NCI-H460 (cell line): Measurements from ENCODE around the gene PLA2G4A. TPM values are rescaled to one million over a fixed set of nuclear protein-coding genes. Genes with fewer than 3 reads are reported as not detected.
A peak's percentile ranks its signal among the peaks of the same experiment; 100 is the strongest.
"Not testable (repeated sequence)": the region's sequence is repeated elsewhere in the genome, so short reads cannot be mapped to it uniquely, and the experiment has no call there.

Source experiments
- DNase-seq: peaks from one replicate; pipeline ENCODE4 v3.0.0-alpha.2; 2016; ENCODE audit warnings: low read depth; ENCODE audit errors: extremely low read depth
- total RNA-seq: library from RNA; depleted of rRNA; stranded (reverse); fragments of >200 nt; shearing (Covaris generic); gene quantifications from 2 replicates; pipeline ENCODE4 v1.2.3, GENCODE V29; 2014

PLA2G4A gene
- total RNA-seq, 1 experiment from 2014 or later, result 40.9 TPM

GRCh38 chr1:186904361-186904760 is 75.6 kb downstream of the PLA2G4A start:
- DNase-seq, result no peak

DNA sequence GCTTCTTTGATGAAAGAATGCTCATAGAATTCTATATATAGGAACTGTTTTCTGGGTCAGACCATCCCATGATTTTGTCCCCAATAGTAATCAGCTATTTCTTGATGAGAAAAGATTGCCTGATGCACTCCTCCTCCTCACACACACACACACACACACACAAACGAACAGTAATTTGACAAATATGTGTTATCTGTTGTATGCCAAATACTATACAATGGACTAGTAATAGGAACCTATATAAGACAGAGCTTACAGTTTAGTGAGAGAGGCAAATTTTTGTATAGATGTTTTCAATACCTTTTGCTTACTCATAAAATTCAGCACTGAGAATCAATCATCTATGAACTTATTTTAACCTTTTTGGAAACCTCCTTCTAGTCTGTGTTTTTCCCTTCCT is 76.8 kb downstream of the PLA2G4A start:
- no peak for DNase-seq

DNA sequence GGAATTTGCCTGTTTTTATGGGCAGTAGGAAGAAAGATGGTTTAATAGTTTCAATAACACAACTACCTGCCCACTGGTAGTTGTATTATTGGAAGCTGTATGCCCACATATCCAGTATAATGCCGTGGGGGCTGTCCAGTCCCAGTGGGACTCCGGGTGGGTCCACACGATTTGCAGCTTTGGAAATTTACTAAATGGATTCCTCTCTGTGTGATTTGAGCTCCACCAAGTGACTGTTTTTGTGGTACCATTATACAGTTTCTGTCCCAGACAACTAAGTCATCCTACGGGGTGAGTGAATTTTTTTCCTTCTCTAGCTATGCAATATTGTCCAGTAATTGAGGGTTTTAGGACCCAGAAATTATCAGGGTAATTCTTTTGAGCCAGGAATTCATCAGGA is 86.8 kb downstream of the PLA2G4A start:
- DNase-seq, result no peak

DNA sequence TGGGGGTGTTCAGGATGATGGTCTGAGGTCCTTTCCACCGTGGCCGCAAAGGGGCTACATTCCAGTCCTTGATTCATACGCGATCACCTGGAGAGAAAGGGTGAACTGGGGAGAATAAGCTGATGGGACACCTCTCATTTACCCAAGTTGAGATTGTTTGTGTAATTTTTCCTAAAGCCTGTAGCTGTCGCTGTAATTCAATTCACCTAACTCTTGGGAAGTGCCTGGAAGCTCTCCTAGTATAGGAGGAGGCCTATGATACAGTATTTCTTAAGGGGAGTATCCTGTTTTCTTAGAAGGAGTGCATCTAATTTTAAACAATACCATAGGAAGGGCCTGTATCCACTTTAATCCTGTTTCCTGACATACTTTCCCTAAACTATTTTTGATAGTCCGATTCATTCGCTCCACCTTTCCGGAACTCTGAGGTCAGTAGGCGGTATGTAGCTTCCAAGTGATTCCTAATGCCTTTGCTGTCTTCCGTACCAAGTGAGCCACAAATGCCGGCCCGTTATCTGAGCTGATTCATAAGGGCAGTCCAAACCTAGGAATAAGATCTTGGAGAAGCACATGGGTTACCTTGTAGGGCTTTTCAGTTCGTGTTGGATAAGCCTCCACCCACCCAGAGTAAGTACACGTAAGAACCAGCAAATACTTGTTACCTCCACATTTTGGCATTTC is 88.5 kb downstream of the PLA2G4A start:
- peak; percentile 46 for DNase-seq

DNA sequence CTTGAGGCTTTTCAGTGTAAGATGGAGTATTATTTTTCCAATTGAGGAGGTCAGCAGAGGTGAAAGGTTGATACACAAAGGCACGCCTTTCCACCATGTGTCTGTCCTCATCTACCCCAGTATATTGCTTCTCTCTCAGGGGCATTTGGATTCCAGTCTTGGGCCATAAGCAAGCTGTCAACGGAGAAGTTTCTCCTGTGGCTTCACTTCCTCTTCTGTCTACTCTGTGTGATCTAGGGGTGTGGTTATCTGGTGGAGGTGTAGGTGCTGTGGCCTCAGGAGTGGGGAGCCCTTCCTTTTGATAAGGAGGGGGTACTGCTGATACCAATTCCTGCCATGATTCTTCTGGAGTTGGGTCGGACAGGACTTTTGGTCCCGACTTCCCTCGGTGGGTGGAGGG is 92.6 kb downstream of the PLA2G4A start:
- not testable (repeated sequence) for DNase-seq

GRCh38 chr1:186922814-186923213 is 94.1 kb downstream of the PLA2G4A start:
- DNase-seq, result not testable (repeated sequence)

DNA sequence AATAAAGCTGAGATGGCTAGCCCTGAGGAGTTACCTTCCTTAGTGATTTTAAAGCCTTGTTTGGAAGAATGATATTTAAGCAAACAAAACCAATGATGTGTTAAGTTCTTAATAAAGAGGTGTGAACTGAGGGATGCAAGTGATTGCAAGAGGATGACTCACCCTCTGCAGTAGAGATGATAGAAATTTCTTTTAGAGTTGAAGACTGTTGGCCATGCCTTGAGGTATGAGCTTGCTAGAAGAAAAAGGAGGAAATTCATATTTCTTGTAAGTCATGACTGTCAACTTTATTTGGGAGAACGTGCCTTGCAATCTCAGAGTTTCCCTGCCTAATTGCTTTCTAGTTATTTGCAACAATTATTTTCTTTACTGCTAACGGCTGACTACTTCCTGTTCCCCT is 94.7 kb downstream of the PLA2G4A start:
- DNase-seq, result peak; percentile 54

GRCh38 chr1:186925881-186926669 is 97.3 kb downstream of the PLA2G4A start:
- no peak for DNase-seq

GRCh38 chr1:186927884-186928283 is 99.1 kb downstream of the PLA2G4A start:
- DNase-seq, result no peak

GRCh38 chr1:186930238-186930637 is 101.5 kb downstream of the PLA2G4A start:
- DNase-seq, result no peak

DNA sequence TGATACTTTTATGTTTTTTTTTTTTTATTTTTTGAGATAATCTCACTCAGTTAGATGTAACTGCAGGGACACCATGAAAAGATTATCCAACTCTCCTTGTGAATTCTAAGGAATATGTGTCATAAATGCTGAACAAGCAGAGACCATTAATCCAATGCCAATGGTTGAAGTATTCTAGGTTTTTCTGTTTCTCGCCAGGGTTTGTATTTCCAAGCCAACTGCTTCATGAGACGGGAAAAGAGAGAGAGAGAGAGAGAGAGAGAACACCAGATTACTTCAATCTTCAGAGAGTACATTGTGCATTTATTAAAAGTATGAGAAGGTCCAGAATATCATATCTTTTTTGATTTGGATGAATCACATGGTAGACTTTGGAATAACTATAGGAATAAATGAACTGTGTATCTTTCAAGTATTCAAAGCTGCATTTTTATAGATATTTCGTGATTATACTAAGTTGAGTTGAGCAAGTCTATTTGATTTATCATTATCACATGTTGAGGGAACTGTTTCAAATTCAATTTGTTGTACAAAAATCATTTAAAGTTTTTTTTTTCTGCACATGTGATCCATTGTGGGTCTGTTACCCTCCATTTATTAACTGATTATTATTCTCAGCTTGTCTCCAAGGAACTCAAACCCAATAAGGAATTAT is 108.4 kb downstream of the PLA2G4A start:
- no peak for DNase-seq

DNA sequence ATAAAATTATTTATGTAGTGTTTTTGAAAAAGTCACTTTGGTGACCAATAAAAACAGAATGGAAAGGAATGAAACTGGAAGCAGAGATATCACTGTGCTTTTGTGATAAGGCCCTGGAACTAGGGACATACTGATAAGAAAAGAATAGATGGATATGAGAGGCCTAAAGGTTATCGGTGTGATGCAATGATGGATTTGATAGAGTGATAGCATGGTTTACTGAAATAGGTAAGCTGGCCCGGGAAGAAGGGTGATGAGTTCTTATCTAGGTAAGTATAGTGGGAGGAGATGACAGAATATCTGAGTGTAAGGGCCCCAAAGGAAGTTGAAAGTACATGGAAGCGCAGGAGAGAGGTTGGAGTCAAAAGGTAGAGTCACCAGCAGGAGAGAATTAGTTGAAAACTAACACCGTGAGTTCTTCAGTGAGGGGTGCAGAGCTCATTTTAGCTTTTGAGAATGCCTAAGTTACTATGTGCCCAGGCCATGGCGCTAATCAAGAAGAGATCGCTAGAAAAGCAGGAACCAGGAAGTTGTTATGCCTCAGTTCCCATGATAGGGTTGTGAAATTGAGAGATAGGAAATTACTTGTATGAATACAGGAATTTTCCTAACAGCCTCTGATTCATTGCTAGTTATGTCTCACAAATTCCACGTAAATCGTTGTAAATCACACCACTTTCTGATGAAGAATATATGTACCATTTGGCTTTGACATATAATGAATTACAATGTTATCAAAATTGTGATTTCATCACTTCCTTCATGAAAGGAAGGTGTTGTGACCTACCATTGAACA is 115.3 kb downstream of the PLA2G4A start:
- no peak for DNase-seq

DNA sequence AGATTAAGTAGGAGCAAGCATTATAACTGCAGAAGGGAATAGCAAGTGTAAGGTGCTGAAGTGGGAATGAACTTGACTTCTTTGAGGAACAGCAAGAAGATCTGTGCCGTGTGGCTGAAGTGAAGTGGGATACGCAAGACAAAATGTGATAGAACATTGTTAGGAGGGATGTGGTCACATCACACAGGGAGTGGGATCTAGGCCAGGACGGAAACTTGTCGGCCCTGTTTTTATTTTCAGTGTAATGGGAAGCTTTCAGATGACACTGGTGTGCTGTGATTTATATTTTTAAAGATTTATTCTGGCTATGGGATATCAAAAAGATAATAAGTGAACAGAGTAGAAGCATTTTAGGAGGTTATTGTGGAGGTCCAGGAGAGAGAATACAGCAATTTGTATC is 116.4 kb downstream of the PLA2G4A start:
- DNase-seq, result no peak

- DNase-seq, result peak; percentile 55
Observed at GRCh38 chr1:186948535-186948934, 119.8 kb downstream of the PLA2G4A start.

- DNase-seq, result no peak
Observed at GRCh38 chr1:186949173-186949572, 120.4 kb downstream of the PLA2G4A start.

- DNase-seq, result peak; percentile 79
Observed at GRCh38 chr1:186950547-186950946, 121.8 kb downstream of the PLA2G4A start.

- no peak for DNase-seq
Observed at GRCh38 chr1:186953876-186954275, 125.1 kb downstream of the PLA2G4A start.

- DNase-seq, result no peak
Observed at GRCh38 chr1:186957314-186957713, 128.6 kb downstream of the PLA2G4A start.

DNA sequence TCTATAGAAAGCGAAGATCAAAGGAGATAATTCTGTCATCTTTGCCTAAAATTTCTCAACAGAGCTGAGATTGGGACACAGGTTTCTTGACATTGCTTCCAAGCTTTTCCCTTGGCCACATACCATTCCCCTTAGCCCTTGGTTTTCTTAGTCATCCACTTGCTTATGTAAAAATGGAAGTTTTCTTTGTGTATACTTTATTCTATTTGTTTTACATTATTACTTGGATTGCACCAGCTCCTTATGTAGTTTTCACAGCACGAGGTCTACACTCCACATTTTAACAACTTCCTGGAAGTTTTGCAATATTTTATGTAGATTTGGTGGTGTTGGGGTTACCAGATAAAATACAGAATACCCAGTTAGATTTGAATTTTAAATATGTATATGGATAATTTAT is 129.8 kb downstream of the PLA2G4A start:
- peak; percentile 53 for DNase-seq

DNA sequence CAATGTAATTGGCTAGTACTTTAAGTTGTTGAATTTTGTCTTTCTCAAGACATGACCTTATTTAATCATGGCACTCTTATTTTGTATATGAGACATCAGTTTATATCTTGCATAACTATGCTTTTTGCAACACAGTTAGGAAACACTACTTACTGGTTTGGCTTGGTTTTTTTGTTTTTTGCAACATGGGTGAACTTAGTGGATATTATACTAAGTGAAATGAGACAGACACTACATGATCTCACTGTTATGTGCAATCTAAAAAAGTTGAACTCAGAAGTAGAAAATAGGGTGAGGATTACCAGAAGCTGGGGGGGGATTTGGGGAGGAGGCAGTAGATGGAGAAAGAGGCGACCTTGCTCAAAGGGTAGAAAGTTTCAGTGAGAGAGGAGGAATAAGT is 132.1 kb downstream of the PLA2G4A start:
- DNase-seq, result no peak

GRCh38 chr1:186965847-186966246 is 137.1 kb downstream of the PLA2G4A start:
- DNase-seq, result no peak
